GOT3 (cell line): Measurements from ENCODE around the gene PLA2G4E.
A peak's percentile ranks its signal among the peaks of the same experiment; 100 is the strongest.

Source experiments
- DNase-seq: peaks from one replicate; lab custom pipeline; 2025; ENCODE audit warnings: mixed read lengths; lab: John Stamatoyannopoulos, UW

PLA2G4E gene

DNA sequence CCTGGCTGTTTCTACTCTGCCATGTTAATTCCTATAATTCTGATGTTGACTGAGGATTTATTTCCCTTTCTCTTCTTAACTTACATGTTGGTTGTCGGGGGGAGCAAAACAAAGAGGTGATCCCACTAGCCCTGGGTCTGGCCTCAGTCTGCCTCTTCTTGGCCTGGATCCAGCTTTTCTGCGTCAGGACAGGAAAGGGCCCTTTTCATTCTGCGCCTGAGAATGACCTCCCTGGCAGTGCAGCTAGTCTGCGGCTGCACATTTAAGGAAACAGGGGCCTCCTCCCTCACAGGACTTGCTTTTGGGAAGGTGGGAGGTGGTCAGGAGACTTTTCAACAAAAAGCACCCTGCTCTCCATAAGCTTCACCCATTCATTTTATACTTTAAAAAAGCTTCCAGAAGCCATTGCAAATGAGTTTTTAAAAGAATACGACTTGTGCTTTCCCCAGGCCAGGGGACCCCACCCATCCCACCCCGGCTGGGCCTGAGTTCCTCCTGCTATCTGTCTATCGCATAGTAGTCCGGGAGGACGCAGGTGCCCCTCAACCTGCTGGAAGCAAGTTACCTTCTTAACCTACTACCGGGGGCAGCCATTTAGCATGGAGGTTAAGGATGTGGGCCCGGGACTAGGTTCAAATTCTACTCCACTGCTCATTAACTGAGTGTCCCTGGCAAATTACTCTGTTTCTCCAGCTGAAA lies 27.2 kb downstream of the PLA2G4E start:
- DNase-seq: no peak

DNA sequence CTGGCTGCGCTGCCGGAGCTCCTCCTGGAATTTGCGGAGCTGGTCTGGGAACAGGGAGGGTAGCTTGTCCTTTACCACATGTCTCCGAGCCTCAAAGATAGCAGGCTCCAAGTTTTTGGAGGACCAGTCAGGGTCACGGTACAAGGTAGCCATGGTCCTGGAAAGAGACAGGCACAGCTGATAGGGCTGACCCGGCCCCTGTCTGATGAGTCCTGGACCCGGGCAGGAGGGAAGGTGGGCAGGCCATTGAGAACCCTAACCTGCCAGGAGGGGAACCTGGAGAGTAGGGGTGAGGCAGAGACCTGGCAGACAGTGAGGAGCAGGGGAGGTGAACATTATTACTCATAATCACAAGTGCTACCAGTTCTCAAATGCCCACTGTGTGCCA lies 28.0 kb downstream of the PLA2G4E start:
- no peak for DNase-seq

DNA sequence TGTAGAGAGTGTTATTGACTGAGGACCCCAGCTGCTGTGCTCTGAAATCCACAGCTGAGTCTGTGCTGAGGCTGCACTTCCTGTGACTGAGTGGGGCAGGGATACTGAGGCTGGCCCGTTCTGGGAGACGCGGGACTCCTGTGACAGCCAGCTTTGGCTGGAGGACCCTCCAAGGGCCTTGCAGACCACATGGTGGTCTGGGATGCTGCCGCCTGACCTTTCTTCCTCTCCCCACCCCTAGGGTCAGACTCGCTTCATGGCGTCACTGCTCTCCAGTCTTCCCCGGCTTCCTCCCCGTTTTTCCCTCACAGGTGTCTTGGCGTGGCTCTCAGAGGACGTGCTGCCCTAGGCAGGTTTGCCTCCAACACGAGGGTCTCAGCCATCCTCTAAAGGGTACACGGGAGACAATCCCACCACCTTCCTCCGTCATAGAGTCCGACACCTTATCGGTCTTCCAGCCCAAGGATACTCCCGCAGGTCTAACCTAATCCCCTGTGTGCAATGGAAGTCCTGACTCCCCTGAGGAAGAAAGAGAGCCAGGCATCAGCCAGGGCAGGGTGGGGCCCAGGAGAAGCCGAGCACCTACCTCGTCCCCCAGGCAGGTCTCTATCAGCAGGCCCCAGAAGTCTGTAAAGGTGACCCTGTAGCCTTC lies 28.6 kb downstream of the PLA2G4E start:
- DNase-seq: no peak

DNA sequence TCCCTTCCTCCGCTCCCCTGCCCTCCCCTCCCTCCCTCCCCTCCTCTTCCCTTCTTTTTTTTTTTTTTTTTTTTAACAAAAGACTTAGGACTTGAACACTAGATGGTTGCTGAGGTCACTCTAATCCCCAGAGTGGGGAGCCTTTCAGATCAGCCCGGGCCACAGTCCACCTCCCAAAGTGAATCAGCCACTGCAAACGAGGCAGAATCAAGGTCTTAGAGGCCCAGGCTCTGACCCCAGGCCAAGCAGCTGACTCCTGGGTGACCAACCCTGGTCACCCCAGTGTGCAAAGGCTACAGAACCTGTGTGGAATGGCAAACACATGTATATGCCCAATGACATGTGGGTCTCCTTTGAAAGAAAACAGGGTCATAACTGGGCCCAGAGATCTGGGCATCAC lies 30.2 kb downstream of the PLA2G4E start:
- DNase-seq: no peak

DNA sequence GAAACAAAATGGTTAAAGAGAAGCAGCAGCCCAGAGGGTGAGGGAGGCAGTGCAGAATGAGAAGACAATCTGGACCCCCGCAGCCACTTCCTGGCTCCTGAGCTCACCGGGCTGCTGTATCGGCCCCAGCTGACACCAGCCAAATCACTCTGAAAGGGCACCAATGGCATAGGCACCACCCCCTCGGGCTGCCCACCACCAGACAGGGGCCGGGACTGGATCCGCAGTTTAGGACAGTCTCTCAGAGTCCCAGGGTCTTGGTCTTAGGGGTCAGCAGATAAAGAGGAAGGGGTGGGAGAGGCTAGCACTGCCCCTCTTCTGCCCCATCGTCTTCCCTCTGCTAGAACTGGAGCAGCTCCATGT lies 30.6 kb downstream of the PLA2G4E start:
- DNase-seq: no peak

DNA sequence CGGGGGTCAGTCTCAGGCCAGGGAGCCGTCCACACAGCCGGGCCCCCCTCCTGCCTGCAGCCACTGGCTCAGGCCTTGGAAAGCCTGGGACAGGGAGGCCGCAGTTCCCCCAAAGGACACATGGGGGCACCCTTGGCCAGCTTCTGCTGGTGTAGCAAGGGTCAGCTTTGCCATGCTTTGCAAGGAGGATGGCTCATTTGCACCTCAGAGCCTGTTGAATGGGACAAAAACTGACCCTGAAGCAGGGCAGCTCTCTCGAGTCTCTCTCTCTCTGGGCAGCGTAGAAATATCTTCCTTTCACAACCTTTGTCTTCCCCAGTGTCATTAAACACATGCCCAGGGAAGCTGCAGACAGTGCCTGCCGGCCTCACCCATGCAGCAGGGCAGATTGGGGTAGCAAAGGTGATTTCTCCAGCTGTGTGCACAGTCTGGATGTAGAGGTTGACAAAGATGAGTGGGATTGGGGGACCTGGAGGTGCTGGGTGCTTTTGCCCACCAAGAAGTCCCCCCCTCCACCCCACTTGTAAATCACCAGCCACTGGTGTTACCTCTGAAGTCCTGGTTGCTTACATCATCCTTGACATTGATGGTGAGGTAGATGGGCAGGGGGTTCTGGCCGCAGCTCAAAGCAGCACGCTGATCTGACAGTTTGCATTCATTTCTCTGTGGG lies 31.1 kb downstream of the PLA2G4E start:
- peak; percentile 66 for DNase-seq

DNA sequence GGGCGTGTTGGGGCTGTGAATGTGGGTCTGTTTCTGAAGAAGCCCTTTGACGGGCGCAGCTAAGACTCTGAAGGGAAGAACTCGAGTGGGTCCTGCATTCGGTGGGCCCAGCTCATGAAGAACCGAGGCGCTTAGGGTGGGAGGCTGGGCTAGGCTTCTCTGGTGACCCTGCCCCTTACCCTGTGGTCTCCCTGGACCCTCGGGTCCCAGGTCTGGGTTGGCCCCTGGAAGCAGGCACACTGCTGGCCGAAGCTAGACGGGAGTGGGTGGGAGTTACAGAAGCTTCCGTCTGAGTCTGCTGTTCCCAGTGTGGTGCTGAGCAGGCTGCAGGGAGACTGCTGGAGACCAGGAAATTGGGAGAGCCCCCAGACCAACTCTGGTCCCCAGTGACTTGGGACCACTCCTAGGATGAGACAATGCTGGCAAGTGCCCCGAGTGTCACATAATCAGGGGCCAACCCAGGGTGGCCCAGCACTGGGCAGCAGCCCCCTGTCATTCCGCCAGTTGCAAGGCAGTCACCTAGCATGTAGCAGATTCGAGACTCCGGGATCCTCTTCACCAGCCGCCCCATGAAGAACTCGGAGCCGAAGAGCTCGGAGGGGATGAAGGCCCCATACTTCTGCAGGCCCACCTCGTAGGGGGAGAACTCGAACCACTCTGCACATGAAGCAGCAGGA lies 31.8 kb downstream of the PLA2G4E start:
- no peak for DNase-seq

DNA sequence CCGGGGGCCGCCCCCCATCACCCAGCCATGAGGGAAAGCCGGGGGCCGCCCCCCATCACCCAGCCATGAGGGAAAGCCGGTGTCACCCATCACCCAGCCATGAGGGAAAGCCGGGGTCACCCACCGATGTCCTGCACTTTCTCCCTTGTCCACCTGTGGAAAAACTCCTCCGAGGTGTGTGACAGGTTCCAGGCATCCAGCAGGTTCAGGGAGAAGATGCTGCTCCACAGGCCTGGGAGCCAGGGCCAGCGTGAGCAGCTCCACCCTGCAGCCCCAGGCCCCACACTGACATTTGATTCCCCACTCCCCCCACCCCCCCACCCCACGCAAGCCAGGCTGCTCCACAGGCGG lies 32.9 kb downstream of the PLA2G4E start:
- DNase-seq: no peak

DNA sequence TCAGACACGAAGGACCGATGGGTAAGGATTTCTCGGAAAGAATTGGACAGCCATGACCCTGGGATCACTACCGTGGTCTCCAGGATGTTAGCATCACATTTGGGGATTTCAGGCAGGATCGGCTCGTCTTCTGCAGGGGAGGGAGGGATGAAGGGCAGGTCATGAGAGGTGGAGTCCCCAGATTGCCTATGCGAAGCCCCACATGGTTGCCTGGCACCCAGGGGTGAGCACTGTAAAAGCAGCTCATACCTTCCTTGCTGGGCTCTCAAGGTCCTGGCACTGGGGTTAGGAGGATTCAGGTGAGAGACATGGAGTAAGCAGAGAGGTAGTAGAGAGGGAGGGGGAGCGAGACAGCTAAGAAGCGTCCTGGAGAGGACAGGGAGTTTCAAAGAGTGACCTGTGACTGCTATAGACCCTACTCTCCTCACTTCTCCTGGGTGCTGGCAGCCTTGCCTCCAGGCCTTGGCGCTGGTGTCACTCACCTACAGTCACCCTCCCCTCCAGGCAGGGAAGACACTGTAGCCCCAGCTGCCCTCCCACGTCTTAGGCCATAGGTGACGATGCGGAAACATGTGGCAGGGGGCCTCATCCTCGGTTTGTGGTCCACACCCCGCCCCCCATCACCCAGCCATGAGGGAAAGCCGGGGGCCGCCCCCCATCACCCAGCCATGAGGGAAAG lies 33.5 kb downstream of the PLA2G4E start:
- no peak for DNase-seq

DNA sequence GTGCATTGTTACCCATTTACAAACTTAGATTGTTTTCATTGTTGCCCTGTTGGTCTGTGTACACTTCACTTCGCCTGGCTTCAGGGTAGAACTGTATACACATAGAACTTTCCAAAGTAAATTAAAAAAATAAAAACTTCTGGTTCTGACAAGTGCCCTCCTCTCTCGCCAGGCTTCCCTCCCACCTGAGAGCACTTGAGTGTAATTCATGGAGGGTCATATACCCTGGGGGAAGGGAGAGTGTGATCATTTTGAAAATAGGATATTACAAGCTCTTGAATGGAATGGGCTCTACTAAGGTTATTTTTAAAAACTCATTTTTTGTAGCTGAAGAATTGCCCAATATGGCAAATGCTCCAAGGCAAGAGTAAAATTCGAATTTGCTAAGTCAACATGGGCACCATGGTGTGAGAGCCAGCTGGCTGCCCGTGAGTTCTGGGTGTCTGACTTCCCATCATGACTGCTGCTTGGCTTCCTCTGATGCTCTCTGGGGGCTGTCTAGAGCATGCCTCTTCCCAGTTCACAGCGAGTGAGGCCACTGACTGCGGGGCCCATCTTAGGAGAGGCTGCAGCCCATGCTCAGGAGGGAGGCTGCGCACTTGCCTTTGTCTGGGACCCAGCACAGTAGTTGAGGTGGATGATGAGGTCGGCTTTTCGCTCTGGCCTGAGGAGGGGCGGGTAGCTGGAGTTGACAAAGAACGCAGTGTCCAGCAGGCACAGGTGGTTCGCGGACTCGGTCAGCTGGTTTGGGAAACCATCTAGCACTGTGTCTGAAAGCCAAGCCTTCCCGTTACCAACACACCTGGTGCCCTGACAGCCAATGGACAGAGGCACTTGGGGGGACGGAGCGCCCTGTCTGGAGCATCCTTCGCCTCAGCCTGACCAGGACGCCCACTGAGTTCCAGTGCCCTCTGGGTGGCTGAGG lies 35.3 kb downstream of the PLA2G4E start:
- no peak for DNase-seq

DNA sequence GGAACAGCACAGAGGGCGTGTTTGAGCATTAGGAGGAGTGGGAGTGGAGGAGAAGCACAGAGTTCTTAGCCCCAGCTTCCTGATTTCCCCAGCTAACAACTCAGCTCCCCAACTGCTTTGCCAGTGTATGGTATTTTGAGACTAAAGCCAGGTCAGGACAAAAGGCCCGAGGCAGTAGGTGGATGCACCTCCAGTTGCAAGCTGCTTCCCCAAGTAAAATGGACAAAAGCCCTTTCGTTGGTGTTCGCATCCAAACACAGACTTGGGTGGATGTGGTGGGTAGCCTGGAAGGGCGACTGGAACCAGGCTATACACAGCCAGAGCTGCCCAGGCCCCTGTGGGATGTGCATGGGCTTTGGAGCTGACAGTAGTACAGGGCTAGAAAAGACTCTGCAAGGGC lies 36.2 kb downstream of the PLA2G4E start:
- DNase-seq: no peak

DNA sequence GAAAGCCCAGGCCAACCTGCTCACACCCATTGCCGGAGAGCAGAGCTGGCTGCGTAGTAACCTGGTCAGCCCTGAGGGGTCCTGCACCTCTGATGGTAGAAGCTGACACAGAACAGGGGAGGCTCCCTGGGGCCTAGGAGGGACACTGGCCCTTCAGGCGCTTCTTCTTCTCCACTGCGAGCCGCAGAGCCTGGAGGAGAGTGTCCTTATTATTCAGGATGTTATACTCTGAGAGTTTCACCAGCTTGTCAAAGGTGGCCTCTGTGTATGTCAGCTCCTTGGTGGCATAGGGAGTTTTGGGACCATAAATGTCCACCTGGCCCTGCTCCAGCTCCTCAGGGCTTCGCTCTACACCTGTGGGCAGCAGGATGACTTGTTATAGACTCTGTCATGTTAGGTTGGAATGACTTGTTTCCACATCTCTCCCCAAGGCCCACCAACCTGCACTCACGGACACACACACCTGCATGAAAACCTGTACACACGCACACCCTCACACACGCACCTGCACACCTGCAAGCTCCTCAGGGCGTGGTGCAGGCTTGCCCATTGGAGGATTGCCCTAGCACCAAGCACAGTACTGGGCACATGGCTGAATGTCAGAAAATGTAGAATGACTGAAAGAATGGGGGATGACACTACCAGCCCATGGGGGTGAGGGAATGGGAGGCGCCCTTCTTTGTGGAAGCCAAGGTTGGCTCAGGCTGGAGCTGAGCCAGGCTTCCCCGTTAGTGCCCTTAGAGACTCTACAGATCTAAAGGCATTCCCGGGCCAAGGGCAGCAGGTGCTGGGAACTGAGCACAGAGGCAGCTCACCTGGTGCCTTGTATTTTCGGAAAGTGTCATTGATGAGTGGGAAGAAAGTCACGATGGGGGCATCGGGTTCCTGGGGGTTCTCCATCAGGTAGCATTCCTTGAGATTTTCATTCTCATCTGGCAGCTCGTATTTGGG lies 36.9 kb downstream of the PLA2G4E start:
- DNase-seq: no peak

DNA sequence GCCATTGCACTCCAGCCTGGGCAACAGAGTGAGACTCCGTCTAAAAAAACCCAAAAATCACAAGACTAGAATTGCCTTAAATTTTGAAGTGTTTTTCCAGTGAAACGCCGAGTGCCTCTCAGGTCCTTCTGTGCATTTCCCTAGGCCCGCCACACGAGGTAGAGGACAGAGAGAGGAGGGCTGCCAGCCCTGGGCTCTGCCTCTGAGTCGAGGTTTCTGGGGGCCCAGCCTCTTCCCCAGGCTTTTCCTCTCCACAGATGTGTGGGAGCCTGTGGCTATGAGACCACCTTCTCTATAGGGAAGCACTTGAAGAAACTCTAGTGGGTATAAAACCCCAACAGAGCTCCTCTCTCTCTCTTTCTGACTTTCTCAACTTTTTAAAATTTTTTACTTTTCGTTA lies 37.6 kb downstream of the PLA2G4E start:
- DNase-seq: no peak

DNA sequence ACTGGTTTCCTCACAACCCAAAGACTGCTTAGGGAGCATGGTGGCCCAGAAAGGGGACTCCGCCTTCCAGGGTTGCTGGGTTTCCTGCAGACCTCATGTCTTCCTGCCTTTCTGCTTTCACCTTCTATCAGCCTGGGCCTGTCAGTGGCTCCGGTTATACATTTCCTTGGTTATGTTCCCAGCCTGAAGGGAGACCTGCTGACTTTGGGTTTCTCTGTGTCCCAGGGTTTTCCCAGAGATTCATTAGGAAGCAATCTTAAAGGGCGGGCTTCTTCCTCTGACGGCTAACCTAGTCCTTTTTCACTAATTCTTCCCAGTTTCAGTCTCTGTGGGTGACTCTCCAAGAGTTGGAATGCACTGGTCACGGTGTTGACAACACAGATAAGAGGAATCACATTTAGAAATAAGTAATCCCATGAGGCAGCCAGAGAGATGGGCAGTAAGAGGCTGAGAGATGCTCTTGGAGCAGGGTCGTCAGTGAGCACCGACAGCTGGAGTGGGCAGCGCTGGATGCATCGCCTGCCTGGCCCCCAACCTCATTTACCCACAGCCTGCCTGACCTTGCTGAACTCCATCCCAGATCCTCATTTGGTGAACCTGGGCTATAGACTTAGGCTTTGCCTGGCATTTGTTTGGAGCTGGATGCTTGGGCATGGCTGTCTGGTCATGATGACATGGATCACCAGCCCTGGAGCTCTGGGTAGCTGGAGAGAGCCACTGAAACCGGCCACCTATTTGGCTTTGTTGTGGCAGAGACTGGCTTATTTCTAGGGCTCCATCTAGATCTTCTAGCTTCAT lies 38.5 kb downstream of the PLA2G4E start:
- DNase-seq: no peak

DNA sequence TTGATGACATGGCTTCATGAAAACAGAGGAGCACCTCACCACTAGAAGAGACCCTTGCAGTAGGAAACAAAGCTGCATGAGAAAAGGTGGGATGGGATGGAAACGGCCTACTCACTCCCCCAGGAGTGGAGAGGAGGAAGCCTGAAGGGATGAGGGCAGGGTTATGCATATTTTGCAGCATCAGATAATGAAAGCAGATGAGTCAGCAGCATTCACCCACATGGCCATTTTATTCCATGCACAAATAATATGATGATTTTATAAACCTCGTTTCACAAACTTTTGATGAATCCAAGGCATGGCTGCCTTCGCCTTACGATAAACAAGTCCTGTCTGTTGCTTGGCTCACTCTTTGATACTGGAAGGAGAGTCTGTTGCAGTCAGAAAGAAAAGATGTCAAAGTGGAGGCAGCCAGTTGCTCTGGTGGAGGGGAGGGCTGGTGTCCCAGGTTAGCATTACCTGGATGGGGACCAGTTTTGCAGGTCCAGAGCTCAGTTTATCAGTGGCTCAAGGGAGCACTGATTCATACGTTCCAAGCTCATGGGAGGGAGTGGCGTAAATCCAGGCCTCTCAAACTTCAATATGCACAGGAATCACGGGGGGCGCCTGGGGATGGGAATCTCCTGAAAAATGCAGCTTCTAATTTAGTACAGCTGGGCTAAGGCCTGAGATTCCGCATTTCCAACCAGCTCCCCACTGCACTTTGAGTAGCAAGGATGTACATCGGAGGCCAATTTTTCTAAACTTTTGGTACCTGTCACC lies 39.3 kb downstream of the PLA2G4E start:
- DNase-seq: no peak

DNA sequence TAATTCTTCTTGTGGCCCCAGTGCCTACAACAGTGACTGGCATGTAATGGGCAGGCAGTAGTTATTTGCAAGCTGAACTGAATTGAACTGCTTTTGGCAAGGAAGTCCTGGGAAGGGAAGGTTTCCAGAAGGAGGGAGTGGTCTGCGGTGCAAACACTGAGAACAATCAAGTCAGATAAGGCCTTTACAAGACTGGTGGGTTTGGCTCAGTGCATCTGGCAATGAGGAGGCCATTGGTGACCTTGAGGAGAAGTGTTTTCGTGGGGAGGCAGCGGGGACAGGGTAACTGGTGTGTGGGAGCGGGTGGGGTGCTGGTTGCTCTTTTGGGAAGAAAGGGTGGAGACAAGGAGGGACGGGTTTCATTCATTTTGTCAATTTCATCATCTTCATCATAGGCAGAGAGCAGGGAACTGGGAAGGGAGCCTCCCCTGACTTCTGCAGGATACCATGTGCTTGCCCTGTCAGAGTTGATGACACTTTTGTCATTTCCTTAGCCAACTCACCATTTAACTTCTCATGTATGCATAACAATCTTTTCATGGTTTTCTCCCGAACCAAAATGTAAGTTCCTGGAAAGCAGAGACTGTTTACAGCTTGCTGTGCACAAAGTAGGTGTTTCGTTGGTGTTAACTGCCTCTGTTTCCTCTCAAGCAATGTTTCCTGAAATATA lies 40.1 kb downstream of the PLA2G4E start:
- no peak for DNase-seq

DNA sequence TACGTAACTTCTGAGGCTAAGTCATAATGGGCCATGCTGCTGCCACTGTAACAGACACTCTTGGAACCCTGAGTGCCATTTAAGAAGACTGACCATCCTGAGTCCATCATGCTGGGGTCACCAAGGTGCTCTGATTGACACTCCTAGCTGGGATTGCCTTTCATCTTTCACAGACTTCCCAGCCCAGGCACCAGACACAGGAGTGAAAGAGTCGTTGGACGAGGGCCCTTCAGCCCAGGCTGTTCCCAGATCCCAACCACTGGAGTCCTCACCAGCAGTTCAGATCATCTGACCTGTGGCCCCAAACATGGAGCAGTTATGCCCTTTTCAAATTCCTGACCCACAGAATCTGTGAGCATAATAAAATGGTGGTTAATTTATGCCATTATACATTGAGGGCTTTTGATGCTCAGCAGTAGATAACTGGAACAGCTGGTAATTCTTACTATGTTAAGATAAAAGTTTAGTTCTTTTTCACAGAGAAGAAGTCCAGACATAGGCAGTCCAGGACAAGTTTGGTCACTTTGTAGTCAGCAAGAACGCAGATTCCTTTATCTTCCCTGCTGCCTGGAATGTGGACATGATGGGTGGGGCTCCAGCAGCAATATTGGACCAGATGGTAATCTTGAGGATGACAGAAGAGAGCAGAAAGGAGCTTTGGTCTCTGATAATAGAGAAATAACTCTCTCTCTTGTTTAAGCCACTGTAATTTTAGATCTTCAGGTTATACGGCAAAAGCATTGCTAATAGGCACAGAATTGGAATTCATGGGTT lies 41.2 kb downstream of the PLA2G4E start:
- no peak for DNase-seq
